Measurements from ENCODE around the gene SPPL2B.
A peak's percentile ranks its signal among the peaks of the same experiment; 100 is the strongest.
"Not testable (repeated sequence)": the region's sequence is repeated elsewhere in the genome, so short reads cannot be mapped to it uniquely, and the experiment has no call there.

The SPPL2B gene

DNA sequence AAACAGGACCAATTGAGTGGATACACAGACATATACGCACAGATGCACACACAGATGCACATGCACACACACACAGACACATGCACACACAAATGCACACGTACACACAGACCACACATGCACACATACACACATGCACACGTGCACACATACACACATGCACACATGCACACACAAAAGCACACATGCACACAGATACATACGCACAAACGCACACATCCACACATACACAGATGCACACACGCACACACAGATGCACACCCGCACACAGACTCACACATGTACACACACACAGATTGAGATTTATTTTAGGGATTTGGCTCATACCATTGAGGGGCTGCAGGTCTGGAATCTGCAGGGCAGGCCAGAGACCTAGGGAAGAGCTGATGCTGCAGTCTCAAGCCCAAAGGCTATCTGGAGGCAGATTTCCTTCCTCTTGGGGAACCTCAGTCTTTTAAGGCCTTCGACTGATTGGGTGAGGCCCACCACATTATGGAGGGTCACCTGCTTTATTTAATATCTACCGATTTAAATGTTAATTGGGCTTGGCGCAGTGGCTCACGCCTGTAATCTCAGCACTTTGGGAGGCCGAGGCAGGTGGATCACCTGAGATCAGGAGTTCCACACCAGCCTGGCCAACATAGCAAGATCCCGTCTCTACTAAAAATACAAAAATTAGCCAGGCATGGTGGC, 54.2 kb downstream of the SPPL2B start:
- no peak for ATAC-seq

DNA sequence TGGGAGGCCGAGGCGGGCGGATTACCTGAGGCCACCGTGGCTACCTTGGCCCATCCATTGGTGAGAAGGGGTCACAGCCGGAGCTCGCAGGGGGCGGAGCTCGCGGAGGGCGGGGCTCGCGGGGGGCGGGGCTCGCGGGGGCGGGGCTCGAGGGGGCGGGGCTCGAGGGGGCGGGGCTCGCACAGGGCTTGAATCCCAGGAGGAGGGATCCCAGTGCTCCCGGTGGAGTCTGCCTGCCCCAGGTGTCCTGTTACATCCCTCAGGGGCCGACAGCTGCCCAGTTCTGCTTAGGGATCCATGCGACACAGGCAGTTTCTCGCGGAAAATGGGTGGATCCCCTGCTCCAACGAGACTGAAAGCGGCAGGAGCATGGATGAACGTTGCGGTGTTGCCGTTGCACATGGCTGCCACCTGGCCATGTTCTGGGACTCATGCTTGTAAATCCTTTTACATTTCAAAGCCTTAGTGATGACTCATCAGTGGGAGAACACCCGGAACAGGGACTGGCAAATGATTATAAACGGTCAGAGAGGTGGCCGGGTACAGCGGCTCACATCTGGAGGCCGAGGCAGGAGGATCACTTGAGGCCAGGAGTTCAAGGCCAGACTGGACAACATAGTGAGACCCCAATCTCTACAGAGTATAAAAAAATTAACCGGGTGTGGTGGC, 56.7 kb downstream of the SPPL2B start:
- no peak for ATAC-seq

DNA sequence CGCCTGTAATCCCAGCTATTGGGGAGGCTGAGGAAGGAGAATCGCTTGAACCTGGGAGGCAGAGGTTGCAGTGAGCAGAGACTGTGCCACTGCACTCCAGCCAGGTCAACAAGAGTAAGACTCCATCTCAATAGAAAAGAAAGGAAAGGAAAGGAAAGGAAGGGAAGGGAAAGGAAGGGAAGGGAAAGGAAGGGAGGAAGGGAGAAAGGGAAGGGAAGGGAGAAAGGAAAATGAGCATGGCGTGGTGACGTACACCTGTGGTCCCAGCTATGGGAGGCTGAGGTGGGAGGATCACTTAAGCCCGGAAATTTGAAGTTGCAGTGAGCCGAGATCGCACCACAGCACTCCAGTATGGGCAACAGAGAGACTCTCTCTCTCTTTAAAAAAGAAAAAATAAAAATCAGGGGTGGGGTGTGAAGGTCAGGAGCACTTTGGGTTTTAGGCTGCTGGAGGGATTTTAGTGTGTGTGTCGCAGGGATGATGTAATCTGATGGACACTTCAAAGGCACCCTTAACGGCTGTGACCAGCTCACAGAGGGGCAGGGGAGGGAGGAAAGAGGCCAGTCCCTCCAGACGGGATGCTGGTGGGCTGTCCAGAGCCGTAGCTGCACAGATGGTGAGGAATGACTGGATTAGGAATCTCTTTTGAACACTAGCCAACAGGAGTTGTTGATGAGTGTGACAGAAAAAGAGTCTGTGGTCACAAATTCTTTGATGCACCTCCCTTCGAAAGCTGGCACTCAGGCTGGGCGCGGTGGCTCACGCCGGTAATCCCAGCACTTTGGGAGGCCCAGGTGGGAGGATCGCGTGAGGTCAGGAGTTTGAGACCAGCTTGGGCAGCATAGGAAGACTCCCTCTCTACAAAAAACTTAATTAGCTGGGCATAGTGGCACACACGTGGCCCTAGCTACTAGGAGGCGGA, 59.1 kb downstream of the SPPL2B start:
- no peak for ATAC-seq

DNA sequence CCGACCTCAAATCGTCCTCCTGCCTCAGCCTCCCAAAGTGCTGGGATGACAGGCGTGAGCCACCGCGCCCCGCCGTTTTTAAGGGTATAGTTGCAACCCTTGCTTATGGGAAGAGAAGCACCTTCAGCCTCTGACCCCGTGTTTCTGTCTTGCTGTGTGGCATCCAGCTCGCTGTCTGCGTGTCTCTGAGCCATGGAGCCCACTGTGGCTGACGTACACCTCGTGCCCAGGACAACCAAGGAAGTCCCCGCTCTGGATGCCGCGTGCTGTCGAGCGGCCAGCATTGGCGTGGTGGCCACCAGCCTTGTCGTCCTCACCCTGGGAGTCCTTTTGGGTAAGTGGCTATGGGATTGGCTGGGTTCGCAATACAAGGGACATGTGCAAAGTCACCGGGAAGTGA, 61.1 kb downstream of the SPPL2B start:
- no peak for ATAC-seq

DNA sequence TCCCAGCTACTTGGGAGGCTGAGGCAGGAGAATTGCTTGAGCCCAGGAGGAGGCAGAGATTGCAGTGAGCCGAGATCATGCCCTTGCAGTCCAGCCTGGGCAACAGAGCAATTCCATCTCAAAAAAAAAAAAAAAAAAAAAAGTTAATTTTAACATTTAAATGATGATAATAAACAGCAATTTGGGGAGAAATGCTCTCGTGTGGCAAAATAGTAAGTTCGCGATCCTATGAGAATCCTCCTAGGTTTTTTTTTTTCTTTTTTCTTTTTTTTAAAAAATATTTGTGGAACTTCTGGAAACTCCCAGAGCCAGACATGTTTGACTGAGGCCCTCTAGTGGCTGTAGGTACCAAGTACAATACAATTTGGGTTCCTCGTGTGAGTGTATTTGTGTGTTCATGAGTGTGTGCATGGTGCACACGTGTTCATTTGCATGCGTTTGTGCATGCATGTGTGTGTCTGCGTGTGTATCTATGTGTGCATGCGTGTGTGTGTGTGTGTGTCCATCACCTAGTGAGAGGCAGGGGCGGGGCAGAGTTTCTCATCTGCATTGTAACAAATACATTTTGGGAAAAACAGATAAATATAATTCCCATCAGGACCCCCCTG, 62.7 kb downstream of the SPPL2B start:
- peak; percentile 48 to 68 for ATAC-seq

DNA sequence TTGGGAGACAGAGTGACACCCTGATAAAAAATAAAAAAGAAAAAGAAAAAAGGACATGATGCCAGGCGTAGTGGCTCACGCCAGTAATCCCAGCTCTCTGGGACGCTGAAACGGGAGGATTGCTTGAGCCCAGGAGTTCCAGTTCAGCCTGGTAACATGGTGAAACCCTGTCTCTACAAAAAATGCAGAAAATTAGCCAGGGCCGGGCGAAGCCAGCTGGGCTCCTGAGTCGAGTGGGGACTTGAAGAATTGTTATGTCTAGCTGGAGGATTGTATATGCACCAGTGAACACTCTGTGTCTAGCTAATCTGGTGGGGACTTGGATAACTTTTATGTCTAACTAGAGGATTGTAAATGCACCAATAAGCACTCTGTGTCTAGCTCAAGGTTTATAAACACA, 63.9 kb downstream of the SPPL2B start:
- no peak for ATAC-seq

DNA sequence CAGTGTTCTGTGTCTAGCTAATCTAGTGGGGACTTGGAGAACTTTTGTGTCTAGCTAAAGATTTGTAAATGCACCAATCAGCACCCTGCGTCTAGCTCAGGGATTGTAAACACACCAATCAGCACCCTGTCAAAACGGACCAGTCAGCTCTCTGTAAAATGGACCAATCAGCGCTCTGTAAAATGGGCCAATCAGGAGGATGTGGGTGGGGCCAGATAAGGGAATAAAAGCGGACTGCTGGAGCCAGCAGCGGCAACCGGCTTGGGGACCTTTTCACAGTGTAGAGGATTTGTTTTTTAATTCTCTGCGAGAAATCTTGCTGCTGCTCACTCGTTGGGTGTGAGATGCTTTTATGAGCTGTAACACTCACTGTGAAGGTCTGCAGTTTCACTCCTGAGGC, 64.4 kb downstream of the SPPL2B start:
- ATAC-seq: not testable (repeated sequence)

DNA sequence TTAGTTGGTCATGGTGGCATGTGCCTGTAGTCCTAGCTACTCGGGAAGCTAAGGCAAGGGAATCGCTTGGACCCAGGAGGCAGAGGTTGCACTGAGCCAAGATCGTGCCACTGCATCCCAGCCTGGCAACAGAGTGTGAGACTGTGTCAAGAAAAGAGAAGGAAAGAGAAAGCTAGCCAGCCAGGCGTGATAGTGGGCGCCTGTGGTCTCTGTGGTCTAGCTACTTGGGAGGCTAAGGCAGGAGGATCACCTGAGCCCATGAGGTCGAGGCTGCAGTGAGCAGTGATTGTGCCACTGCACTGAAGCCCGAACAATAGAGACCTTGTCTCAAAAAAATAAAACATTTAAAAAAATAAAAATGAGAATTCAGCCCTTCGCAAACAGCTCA, 65.6 kb downstream of the SPPL2B start:
- no peak for ATAC-seq

DNA sequence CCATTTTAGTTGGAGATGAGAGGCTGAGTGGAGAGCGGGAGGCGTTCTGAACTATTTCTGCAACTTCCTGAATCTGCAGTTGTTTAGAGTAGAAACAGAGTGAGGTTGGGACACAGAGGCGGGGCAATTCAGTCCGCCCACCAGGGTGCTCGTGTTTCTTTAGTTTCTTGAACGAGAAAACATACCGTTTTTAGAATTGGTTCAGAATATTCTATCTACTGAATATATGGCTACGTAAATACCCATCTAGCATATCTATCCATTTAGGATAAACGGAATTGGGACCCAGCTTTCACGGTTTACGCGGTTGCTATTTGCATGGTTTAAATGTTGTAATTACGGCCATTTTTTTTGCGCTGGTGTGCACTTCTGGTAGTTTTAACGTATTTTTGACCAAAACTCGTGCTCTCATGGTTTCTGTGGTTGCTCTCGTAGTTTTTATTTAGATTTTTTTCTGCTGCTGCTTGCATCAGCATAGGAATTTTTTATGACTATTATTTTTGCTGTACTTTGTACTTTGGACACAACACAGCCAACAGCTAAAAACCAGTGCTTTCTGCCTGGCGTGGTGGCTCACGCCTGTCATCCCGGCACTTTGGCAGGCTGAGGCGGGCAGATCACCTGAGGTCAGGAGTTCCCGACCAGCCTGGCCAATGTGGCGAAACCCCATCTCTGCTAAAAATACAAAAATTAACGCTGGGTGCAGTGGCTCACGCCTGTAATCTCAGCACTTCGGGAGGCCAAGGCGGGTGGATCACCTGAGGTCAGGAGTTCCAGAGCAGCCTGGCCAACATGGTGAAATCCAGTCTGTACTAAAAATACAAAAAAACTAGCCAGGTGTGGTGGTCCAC, 66.2 kb downstream of the SPPL2B start:
- ATAC-seq: no peak

DNA sequence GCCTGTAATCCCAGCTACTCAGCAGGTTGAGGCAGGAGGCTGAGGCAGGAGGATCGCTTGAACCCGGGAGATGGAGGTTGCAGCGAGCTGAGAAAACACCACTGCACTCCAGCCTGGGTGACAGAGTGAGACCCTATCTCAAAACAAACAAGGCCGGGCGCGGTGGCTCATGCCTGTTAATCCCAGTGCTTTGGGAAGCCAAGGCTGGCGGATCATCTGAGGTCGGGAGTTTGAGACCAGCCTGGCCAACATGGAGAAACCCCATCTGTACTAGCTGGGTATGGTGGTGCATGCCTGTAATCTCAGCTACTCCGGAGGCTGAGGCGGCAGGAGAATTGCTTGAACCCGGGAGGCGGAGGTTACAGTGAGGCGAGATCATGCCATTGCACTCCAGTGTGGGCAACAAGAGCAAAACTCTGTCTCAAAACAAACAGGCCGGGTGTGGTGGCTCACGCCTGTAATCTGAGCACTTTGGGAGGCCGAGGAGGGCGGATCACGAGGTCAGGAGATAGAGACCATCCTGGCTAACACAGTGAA, 66.9 kb downstream of the SPPL2B start:
- ATAC-seq: not testable (repeated sequence)

DNA sequence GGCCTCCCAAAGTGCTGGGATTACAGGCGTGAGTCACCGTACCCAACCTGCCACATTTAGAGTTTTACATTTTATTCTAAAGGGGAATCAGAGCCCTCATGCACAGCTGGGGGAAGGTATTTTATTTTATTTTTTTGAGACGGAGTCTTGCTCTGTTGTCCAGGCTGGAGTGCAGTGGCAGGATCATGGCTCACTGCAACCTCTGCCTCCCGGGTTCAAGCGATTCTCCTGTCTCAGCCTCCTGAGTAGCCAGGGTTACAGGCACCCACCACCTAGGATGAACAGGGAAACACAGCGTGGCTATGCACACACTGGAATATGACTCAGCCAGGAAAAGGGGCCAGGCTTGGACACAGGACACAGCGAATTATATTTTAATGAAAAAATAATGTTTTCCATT, 68.7 kb downstream of the SPPL2B start:
- ATAC-seq: not testable (repeated sequence)

DNA sequence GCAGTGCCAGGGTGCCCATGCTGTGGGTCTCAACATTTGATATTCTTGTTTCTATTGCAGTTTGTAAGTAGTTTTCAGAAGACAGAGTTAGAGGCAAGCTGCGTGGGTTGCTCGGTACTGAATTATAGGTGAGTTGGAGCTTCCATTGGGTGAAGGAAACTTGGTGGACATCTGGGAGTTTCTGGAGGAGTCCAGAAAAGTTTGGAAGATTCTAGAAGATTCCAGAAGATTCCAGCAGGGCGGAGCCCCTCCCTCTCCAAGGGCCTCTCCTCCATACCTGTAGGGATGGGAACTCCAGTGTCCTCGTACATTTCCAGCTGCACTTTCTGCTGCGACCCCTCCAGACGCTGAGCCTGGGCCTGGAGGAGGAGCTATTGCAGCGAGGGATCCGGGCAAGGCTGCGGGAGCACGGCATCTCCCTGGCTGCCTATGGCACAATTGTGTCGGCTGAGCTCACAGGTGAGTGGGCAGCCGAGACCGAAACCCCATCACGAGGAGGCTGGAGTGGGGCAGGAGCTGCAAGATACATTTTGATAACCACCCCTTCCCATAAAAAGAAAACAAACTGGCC, 70.3 kb downstream of the SPPL2B start:
- no peak for ATAC-seq

DNA sequence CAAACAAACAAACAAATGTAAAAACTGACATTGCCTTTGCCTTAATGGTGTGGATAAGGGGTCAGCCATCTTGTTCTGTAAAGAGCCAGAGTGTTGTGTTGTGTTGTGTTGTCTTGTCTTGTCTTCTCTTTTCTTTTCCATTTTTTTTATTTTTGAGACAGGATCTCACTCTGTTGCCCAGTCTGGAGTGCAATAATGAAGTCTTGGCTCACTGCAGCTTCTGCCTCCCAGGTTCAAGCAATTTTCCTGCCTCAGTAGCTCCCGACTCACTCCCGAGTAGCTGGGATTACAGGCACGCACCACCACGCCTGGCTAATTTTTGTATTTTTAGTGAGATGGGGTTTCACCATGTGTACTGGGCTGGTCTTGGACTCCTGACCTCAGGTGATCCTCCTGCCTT, 71.1 kb downstream of the SPPL2B start:
- no peak for ATAC-seq
